ENCODE results near the gene PRRC2C.

The PRRC2C gene

DNA sequence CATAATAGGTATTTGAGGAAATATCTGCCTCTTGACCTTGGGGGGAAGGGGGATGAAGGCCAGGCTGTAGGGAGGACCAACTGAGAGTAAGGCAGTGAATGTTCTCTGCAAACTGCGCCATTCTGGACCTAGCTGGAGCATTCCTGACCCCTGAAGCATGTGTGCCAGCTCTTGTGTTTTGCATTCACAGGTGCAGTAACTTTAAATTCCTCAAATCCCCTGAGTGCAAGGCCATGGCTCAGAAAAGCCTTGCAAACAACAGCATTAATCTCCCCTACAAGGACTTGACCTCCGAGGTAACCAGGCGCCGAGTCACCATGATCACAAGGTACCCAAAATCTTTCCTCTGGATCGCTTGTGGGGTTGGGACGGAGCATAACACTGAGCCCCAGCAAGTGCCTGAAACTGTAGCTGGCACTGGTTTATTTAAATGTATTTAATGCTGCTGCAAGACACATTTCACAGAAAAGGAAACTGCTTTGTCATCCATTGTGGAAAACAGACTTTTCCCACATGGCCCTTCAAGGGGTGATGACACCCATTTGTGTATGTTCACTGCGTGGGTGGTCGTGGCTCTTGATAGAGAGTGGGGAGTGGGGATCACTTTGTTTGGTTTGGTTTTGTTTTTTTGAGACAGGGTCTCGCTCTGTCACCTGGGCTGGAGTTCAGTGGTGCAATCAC is 138.5 kb downstream of the PRRC2C start:
- no peak overlapping the region for H3K4me3 ChIP-seq (replicated peaks; ENCODE audit: low read depth, low read length)
- TF ChIP-seq, protein P1, sequence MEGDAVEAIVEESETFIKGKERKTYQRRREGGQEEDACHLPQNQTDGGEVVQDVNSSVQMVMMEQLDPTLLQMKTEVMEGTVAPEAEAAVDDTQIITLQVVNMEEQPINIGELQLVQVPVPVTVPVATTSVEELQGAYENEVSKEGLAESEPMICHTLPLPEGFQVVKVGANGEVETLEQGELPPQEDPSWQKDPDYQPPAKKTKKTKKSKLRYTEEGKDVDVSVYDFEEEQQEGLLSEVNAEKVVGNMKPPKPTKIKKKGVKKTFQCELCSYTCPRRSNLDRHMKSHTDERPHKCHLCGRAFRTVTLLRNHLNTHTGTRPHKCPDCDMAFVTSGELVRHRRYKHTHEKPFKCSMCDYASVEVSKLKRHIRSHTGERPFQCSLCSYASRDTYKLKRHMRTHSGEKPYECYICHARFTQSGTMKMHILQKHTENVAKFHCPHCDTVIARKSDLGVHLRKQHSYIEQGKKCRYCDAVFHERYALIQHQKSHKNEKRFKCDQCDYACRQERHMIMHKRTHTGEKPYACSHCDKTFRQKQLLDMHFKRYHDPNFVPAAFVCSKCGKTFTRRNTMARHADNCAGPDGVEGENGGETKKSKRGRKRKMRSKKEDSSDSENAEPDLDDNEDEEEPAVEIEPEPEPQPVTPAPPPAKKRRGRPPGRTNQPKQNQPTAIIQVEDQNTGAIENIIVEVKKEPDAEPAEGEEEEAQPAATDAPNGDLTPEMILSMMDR (IDR thresholded peaks at IDR 0.05; ENCODE audit: low read depth, low read length, missing control alignments) = no peak
- DNase-seq (ENCODE audit: extremely low read depth, low read depth) = no peak

DNA sequence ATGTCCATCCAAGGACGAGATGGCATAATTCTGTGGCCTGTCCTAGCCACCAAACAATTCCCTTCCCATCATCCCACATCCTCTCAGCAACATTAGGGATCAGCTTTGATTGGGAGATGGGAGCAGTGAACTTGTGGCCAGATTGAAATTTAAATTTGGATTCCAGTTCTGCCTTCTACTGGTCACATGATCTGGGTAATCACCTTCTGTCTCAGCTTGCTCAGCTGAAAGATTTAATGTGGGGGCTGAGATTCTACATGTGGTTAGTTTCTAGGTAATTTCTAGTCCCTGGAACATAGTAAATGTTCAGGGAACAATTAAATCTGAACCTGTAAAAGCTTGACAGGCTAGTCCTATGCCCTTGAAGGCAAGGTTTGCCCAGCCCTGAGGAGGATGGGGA is 139.9 kb downstream of the PRRC2C start:
- no peak for DNase-seq (ENCODE audit: extremely low read depth, low read depth)
- no peak overlapping the region for H3K4me3 ChIP-seq (replicated peaks; ENCODE audit: low read depth, low read length)
- TF ChIP-seq, protein P1 (IDR thresholded peaks at IDR 0.05; ENCODE audit: low read depth, low read length, missing control alignments) = no peak

DNA sequence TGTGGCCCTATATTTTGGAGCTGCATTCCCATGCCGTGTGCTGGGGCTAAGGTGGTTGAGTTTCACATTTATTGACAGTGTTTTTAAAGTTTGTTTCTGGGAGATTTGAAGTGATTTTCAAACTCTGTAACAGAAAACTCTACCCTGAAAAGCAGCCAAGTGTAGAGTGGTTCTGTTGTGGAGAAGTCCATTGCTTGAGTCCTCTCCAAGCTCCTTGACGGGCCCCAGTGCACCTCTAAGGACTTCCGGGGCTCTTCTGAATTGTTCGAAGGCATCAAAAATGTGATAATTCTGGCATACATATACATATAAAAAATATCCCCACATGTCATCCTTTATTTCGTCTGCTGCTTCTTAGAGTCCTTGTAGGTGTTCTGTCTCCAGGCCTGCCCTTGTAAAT is 141.7 kb downstream of the PRRC2C start:
- H3K4me3 ChIP-seq (replicated peaks; ENCODE audit: low read depth, low read length) = no peak overlapping the region
- DNase-seq (ENCODE audit: extremely low read depth, low read depth) = no peak
- TF ChIP-seq, protein P1 (IDR thresholded peaks at IDR 0.05; ENCODE audit: low read depth, low read length, missing control alignments) = no peak

DNA sequence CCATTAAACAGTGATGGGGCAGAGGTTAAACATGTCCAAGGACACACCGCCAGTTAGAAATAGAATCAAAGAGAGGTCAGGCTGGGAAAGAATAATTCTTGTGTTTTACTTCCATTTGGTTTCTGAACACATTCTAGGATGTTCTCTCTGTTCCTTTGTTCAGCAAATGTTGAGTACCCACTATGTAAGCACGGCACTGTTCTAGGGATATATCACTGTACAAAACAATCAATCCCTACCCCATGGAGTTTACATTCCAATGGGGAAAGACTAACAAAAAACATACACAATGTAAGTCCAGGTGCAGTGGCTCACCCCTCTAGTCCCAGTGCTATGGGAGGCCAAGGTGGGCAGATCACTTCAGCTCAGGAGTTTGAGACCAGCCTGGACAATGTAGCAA is 142.9 kb downstream of the PRRC2C start:
- H3K4me3 ChIP-seq (replicated peaks; ENCODE audit: low read depth, low read length) = no peak overlapping the region
- DNase-seq (ENCODE audit: extremely low read depth, low read depth) = no peak
- TF ChIP-seq, protein P1 (IDR thresholded peaks at IDR 0.05; ENCODE audit: low read depth, low read length, missing control alignments) = no peak

DNA sequence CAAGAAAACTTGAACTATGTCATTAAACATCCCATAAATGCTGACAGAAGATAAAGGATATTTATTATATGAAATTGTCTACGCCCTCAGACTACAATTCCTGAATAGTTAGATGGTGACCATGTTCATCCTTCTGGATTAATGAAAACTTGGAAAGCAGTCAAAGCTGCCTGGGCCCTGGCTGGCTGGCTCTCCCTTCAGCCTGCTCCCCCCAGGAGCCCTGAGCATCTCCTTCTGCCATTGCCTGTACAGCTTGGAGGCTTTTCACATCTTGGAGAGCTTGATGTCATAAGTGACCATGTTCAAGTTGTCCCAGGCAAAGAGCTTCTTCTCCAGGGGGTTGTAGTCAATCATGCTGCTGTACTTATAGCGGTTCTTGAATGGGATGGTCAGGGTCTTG is 150.3 kb downstream of the PRRC2C start:
- TF ChIP-seq, protein P1 (IDR thresholded peaks at IDR 0.05; ENCODE audit: low read depth, low read length, missing control alignments) = no peak
- DNase-seq (ENCODE audit: extremely low read depth, low read depth) = no peak
- H3K4me3 ChIP-seq (replicated peaks; ENCODE audit: low read depth, low read length) = no peak overlapping the region

DNA sequence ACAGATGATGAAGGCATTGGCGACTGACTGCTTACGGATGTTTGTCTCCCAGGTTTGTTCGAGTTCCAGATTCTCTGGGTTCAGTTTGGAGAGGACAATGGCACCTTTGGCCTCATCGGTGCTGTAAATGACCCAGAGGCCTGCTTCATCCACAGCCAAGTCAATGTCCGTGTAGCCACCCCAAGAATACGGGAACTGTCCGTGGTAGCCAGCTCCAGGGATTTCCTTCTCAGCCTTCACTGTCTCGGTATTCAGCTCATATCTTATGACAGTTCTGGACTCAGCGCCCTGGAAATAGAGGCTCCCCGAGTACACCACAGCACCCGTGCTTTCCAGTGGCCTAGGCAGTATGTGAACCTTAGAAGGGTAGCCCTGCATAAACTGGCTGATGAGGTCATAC is 150.8 kb downstream of the PRRC2C start:
- H3K4me3 ChIP-seq (replicated peaks; ENCODE audit: low read depth, low read length) = no peak overlapping the region
- TF ChIP-seq, protein P1 (IDR thresholded peaks at IDR 0.05; ENCODE audit: low read depth, low read length, missing control alignments) = no peak
- no peak for DNase-seq (ENCODE audit: extremely low read depth, low read depth)

Measured in HFF-Myc (cell line).